PC-3 (cell line): ENCODE results near the gene ST7.

ENCODE experiments used
- CTCF ChIP-seq: fragments of 300-600 bp; sonication (generic); conservative IDR thresholded peaks from 2 replicates; pipeline ENCODE4 v1.5.1; 2017; ENCODE audit warnings: antibody characterized with exemption, low read depth, mild to moderate bottlenecking, low read length
- EZH2 ChIP-seq: fragments of 300-600 bp; sonication (generic); IDR thresholded peaks from one replicate; pipeline ENCODE4 v1.6.1; 2017; ENCODE audit warnings: antibody characterized with exemption, mild to moderate bottlenecking, low read length; ENCODE audit not compliant: unreplicated experiment
- EZH2phosphoT487 ChIP-seq: fragments of 300-600 bp; sonication (generic); IDR thresholded peaks from 2 replicates; pipeline ENCODE4 v1.6.1; 2018; ENCODE audit warnings: mild to moderate bottlenecking, antibody characterized with exemption, low read length, borderline replicate concordance

GRCh38 chr7:117134889-117135552 lies 181.7 kb downstream of the ST7 start:
- TF ChIP-seq CTCF (no peak), EZH2phosphoT487 (no peak), EZH2 (no peak)
